H7 (cell line): ENCODE results near the gene NPHP4. TPM values are rescaled to one million over a fixed set of nuclear protein-coding genes. Genes with fewer than 3 reads are reported as not detected.
"Not testable (repeated sequence)": the region's sequence is repeated elsewhere in the genome, so short reads cannot be mapped to it uniquely, and the experiment has no call there.

Experiments used
- DNase-seq: peaks from one replicate; pipeline ENCODE4 v3.0.0; 2012
- H3K27me3 ChIP-seq: 2 replicates; pipeline ENCODE4 v1.6.0; 2011; ENCODE audit warnings: mild to moderate bottlenecking, low read length; ENCODE audit not compliant: control insufficient read depth, insufficient read depth
- H3K36me3 ChIP-seq: replicated peaks from 2 replicates; pipeline ENCODE4 v1.5.1; 2011; ENCODE audit warnings: low read length; ENCODE audit not compliant: control insufficient read depth, insufficient read depth
- H3K4me3 ChIP-seq: 2 replicates; pipeline ENCODE4 v1.5.1; 2011; ENCODE audit warnings: low read depth, mild to moderate bottlenecking, control low read depth, low read length, moderate library complexity; ENCODE audit not compliant: insufficient read depth
- total RNA-seq: library from RNA; depleted of rRNA; stranded (reverse); fragments of >200 nt; shearing (Covaris generic); gene quantifications from 2 replicates; pipeline ENCODE4 v1.2.3, GENCODE V29; 2014

The NPHP4 gene
- total RNA-seq, 1 experiment from 2014 or later: 22.1 TPM

DNA sequence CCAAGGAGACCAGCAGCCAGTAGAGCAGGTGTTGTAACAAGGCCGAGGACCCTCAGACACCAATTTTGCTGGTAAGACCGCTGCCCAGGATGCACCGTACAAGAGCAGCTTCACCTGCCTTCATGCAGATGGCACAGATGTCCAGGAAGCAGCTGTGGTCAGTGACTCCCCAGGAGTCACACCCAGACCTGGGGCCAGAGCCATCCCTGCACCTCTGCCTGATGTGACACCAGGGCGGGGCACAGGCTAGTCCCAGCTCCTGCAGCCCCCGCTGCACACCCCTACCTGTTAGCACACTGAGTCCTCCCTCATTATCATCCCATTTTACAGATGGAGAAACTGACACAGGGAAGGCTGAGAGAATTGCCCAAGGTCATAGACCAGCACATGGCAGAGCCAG, 37.1 kb upstream of the NPHP4 start:
- no peak overlapping the region for H3K4me3 ChIP-seq
- no peaks in the 10 kb centered on the region for H3K36me3 ChIP-seq
- DNase-seq: no peak
- no peaks in the 10 kb centered on the region for H3K27me3 ChIP-seq

DNA sequence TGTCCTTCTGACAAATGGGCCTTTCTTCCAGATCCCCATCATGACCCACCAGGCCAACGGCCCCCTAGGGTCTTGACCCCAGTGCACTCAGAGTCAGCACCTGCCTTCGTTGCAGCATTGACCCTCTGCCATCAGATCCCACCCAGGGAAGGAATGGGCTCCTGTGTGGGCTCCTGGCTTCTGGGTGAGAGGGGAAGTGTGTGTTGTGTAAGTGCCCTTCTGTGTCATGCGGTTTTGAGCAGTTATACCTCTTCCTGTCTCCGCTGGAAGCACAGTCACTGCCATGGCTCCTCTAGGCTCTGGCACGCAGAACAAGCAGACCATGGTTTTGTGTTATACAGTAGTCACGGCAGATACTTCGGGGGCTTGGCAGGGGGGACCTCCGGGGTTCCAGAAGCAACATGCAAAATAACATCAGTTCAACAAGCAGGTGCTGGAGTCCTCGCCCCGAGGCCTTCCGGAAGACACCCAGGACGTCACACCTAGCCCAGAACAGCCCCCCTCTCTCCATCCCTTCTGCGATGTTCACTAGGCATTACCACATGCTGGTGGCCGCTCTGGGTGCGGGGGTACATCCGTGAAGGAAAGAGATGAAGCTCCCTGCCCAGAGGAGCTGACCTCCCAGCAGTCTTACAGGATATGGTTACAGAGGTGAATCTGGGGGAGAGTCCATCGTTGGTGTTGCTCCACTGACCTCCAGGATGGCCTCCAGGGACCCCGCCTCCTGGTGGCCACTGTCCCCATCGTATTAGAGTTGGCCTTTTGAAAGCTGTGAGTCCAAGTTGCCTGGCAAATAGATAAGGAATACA, 36.0 kb upstream of the NPHP4 start:
- DNase-seq: no peak
- H3K4me3 ChIP-seq: no peak overlapping the region
- H3K27me3 ChIP-seq: no peaks in the 10 kb centered on the region
- H3K36me3 ChIP-seq: no peaks in the 10 kb centered on the region

DNA sequence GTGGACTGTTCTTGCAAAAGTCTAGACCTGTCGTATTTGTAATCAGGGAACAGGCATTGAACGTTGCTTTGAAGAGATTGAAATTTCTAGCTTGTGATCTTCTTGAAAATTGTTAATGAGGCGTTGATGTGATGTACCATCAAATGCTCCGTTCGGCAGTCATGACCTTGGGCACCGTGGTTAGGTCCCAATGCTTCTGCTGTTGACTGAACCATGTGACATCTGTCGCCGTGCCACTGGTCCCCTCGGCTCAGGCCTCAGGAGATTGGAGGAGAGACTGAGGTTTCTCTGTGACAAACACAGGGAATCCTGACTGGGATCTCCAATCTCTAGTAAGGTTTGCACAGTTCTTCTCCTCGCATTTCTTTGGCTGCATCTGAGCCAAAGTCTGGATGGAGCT, 35.4 kb upstream of the NPHP4 start:
- H3K27me3 ChIP-seq: no peaks in the 10 kb centered on the region
- no peaks in the 10 kb centered on the region for H3K36me3 ChIP-seq
- H3K4me3 ChIP-seq: no peak overlapping the region
- DNase-seq: no peak

DNA sequence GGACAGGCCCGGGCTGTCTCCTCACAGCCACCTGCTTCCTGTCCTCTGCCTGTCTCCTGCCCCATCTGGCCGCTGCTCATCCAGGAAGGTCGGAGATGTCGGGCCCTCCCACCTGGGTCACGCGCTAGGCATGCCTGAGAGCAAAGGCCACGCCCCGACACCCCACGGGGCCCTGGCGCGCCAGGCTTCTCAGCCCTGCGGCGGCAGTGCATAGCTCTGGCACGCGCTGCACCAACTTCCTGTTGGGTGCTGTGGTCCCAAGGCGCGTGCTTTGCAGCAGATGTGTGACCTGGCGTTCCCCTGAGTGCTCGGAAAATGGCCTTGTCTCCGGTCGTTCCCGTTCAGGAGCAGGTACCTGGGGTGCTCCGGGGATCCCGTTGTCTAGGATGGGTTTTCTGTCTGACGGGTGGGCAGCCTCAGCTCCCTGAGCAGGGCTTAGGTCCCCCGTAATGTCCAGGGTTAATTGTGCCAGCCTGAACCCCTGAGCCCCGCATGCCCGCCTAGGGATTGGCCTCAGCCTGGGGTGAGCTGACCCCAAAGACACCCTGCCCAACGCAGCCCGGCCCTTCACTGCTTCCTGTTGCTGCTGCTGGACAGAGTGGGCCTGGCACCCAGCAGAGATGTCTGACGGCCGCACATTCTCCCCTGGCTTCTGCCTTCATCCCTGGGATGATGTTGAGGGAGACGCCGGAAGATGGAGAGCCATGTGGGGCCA, 34.0 kb upstream of the NPHP4 start:
- Histone ChIP-seq H3K36me3 (no peaks in the 10 kb centered on the region), H3K4me3 (no peak overlapping the region), H3K27me3 (no peaks in the 10 kb centered on the region)
- peak; percentile 93 for DNase-seq

DNA sequence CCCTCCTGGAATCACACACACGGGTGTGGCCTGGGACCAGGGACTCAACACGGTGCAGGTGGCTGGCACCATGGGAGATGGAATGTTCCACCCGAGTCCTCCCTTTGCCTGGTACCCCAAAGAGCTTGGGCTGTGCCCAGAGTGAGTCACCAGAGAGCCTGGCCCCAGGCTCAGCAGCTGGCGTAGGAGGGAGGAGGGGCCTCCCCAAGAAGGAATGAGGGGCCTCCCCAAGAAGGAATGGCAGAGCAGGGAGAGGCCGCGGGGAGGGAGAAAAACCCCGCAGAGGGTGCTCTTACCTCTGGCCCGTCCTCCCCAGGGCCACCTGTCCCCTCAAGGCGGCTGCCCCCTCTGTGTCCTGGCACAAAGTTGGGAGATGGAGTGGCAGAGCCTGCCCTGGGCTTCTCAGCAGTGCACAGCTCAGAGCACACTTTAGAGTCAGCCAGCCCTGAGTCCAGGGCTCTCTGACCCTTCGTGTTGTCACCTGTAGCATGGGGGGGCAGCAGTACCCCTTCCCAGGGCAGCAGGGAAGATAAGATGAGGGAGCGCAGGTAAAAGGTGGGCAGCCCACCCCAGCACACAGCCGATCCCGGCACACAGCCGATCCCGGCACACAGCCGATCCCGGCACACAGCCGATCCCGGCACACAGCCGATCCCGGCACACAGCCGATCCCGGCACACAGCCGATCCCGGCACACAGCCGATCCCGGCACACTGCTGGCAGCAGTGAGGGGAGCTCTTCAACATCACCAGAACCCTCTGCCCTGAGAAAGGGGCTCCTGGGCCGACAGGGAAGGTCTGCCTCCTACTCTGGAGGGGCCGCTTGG, 33.3 kb upstream of the NPHP4 start:
- Histone ChIP-seq H3K27me3 (no peaks in the 10 kb centered on the region), H3K4me3 (no peak overlapping the region), H3K36me3 (no peaks in the 10 kb centered on the region)
- peak; percentile 59 for DNase-seq

DNA sequence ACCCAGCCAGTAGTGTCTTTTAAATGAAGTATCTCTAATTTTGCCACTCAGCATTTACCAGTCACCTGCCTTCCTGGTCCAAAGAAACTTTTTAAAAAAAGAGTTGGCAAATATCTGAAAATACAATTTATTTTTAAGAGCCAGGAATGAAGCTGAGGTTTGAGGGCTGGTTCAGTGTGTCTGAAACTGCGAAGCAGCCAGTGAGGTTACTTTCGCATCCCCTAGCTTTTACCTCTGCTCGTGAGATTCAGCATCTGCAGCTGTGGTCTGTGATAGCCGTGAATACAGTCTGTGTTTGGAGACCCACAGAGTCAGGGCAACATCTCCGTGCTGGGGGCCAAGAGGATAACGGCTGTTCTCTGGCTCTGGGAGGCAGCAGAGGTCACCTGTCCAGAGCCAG, 32.2 kb upstream of the NPHP4 start:
- no peaks in the 10 kb centered on the region for H3K36me3 ChIP-seq
- H3K27me3 ChIP-seq: no peaks in the 10 kb centered on the region
- no peak for DNase-seq
- no peak overlapping the region for H3K4me3 ChIP-seq

DNA sequence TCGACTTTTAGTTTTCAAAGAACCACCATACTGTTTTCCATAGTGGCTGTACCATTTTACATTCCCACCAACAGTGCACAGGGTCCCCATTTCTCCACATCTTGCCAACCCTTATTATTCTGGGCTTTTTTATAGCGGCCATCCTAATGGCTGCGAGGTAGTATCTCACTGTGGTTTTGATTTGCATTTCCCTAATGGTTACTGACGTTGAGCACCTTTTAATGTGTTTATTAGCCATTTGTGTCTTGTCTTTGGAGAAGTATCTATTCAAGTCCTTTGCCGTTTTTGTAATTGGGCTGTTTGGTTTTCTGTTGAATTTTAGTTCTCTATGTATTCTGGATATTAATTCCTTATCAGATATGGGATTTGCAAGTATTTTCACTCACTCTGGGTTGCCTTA, 31.1 kb upstream of the NPHP4 start:
- DNase-seq: no peak
- Histone ChIP-seq H3K36me3 (no peaks in the 10 kb centered on the region), H3K4me3 (no peak overlapping the region), H3K27me3 (no peaks in the 10 kb centered on the region)

DNA sequence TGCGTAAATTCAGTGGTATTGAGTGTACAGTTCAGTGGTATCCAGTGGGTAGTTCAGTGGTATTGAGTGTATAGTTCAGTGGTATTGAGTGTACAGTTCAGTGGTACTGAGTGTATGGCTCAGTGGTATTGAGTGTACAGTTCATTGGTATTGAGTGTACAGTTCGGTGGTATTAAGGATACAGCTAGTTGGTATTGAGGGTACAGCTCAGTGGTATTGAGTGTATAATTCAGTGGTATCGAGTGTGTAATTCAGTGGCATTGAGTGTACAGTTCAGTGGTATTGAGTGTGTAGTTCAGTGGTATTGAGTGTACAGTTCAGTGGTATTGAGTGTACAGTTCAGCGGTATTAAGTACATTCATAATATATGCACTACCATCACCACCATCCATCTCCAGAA, 30.0 kb upstream of the NPHP4 start:
- H3K4me3 ChIP-seq: no peak overlapping the region
- DNase-seq: no peak
- no peaks in the 10 kb centered on the region for H3K36me3 ChIP-seq
- H3K27me3 ChIP-seq: no peaks in the 10 kb centered on the region

DNA sequence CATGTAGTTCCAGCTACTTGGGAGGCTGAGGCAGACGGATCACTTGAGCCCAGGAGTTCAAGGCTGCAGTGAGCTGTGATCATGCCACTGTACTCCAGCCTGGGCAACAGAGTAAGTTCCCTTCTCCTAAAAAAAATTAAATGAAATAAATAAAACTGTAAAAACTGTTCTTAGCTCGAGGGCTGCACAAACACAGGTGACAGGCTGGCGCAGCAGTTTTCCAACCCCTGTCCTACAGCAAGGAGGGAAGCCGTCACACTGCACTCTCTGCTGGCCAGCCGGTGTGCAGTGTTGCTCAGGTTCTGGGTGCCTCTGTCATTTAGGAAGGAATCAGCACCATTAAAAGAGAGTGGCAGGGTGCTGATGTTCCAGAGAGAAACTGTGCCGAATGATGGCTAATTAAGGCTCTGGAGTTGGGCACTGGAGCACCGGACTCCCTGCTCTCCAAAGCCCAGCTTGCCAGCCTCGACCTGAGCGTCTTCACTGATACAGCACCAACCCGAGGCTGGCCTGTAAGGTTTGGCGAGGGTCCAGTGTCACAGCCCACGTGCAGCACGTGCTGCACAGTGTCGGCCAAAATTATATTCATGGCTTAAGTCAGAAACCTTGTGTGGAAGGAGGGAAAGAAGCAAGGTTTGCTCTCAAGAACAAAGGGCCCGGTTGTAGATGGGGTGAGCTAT, 27.1 kb upstream of the NPHP4 start:
- DNase-seq: no peak

DNA sequence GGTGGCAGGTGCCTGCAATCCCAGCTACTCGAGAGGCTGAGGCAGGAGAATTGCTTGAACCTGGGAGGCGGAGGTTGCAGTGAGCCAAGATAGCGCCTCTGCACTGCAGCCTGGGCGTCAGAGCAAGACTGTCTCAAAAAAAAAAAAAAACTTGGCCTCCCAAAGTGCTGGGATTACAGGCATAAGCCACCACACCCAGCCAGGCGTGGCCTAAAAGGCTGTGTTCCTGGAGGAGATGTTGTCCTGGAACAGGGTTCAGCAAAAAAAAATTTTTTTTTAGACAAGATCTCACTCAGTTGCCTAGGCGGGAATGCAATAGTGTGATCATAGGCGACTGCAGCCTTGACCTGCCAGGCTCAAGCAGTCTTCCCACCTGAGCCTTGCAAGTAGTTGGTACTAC, 25.4 kb upstream of the NPHP4 start:
- H3K27me3 ChIP-seq, H3K4me3 ChIP-seq, DNase-seq, H3K36me3 ChIP-seq: not testable (repeated sequence)

More for the DNA sequence above, 27.1 kb upstream of the NPHP4 start:
- Histone ChIP-seq H3K36me3 (no peaks in the 10 kb centered on the region), H3K27me3 (no peaks in the 10 kb centered on the region), H3K4me3 (no peak overlapping the region)

DNA sequence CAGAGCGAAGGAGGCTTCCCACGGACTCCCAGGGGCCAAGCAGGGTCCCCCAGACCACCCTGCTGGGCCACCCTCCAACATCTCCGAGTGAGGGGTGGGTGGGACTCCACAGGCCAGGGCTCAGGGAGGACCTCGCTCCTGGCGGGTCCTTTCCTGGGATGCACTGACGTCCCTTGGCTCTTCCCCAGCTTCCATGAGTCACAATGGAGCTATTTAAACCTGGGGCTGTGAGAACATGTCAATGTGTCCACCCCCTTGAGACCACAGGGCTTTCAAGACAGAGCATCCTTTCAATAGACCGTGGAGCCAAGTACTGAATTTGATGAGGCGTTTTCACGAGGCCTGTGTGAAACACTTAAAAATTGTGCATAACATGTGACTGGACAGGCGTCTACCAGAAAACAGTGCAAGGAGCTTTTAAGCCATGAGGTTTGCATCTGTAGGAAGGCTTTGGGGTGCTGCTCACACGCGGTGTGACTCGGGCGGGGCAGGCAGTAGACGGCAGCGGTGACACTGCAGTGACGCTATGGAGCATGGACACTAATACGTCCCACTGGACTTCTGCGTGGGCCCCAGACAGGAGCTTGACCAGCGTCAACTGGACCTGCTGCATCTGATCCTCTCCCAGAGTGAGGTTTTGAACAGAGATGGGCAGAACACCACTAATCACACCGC, 24.1 kb upstream of the NPHP4 start:
- no peaks in the 10 kb centered on the region for H3K36me3 ChIP-seq
- peak; percentile 37 for DNase-seq

DNA sequence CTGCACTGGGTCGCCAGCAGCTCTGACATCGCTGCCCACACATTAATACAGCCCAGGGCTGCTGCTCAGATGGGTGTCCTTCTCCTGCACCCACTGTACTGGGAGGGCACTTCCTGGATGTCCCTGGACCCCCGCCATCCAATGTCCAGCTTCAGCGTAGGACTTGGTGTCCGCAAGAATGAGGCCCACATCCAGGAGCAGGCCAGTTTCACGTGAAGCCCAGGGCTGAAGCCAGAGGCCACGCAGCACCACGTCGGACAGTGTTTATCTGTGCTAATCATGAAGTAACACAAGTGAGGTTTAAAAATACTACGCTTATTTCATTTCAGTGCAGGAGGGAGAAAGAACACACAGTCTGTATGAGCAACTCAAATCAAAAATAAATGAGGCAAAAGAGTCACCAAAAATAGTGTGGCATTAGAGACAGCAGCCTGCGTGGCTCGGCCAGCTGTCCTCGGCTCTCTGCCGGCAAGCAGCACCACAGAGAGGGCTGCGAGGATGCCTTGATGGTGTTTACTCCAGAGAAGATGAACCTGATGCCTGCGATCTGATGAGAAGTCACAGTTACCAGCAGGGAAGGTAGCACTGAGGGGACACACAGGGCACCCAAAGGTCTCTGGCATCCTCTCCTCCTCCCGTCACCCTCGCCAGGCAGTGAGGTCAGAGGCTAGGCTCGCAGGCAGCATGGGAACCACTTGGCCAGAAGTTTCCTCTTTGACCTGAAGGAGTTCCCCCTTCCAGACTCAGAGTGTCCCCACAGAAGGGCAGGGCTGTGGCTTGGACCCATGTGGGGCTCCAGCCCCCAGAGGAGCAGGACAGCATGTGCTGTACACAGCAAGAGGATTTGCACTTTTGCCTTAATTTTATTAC, 22.1 kb upstream of the NPHP4 start:
- DNase-seq: peak; percentile 39
- no peak overlapping the region for H3K4me3 ChIP-seq
- no peaks in the 10 kb centered on the region for H3K36me3 ChIP-seq
- H3K27me3 ChIP-seq: no peaks in the 10 kb centered on the region

More for the DNA sequence above, 24.1 kb upstream of the NPHP4 start:
- Histone ChIP-seq H3K27me3 (no peaks in the 10 kb centered on the region), H3K4me3 (no peak overlapping the region)

DNA sequence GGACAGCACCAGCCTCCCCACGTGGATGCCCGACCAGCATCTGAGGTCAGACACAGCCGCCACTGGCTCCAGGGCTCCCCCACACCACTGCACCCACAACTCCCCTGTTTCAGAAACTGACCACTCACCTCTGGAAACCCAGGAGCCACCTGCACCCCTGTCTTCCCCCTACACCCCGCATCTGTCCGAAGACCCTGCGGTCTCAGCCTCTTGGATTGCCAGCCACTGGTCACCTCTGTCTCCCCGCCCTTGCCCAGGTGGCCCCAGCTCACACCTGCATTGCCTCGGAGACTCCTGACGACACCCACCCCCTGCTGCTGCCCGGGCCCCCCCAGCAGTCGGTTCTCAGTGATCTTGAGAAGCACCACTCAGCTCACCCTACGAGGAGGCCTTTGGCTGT, 21.3 kb upstream of the NPHP4 start:
- Histone ChIP-seq H3K4me3 (no peak overlapping the region), H3K36me3 (no peaks in the 10 kb centered on the region), H3K27me3 (no peaks in the 10 kb centered on the region)
- peak; percentile 32 for DNase-seq
